Activated gamma-delta T cell treated with Interleukin-2 at 50 U/mL for 16 hours (primary cell): Measurements from ENCODE around the gene NBPF20.
A peak's percentile ranks its signal among the peaks of the same experiment; 100 is the strongest.
"Not testable (repeated sequence)": the region's sequence is repeated elsewhere in the genome, so short reads cannot be mapped to it uniquely, and the experiment has no call there.

Source experiments
- DNase-seq: peaks from one replicate; pipeline ENCODE4 v3.0.0-alpha.2; 2020

NBPF20 gene

GRCh38 chr1:145429329-145429728, 3.9 kb upstream of the NBPF20 start:
- DNase-seq = not testable (repeated sequence)

- peak; percentile 42 for DNase-seq
Observed at GRCh38 chr1:145424612-145425435, 579 bp downstream of the NBPF20 start.

GRCh38 chr1:145415149-145415548, 10.3 kb downstream of the NBPF20 start:
- not testable (repeated sequence) for DNase-seq

- not testable (repeated sequence) for DNase-seq
Observed at GRCh38 chr1:145407266-145407665, 18.1 kb downstream of the NBPF20 start.

- not testable (repeated sequence) for DNase-seq
Observed at GRCh38 chr1:145404949-145405348, 20.5 kb downstream of the NBPF20 start.

GRCh38 chr1:145400701-145401100, 24.7 kb downstream of the NBPF20 start:
- not testable (repeated sequence) for DNase-seq
